MV-4-11 (cell line): ENCODE results near the gene MCFD2.

Source experiments
- DNase-seq: peaks from one replicate; lab custom pipeline; 2025; lab: John Stamatoyannopoulos, UW

The MCFD2 gene

GRCh38 chr2:46902465-46902864 lies 13.1 kb downstream of the MCFD2 start:
- no peak for DNase-seq

DNA sequence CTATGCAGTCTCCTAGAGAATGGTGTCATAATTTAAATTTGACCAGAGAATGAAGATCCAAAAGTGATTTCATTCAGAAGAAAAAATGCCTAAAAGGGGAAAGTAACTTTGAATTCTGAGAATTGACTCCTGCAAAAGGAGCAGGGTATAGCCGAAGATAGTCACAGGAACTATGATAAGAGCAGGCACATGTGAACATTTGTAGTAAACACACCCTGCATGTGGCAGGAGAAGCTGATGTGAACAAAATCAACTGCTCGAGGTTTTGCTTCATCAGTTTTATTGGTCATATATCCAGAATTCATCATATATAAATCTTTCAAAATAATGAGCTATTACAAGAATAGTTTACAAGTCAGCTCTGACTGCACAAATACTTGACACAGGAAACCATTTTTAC lies 14.0 kb downstream of the MCFD2 start:
- DNase-seq, result no peak

DNA sequence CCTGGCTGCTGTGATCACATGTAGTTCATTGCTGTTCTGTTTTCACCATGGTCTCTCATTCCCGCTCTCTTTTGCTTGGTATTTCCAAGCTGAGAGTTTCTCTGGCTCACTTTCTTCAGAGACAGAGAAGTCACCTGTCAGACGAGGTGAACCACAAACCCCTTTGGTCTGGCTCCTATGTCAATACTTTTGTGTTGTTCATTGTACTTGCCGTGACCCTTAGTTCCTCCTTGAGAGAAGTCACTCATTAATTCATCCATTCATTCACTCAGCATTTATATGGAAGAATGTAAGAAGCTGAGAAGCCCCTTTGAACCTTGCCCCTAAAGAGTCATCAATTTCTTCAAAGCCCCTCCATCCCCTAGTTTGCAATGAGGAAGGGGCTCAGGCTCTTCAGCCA lies 15.2 kb downstream of the MCFD2 start:
- DNase-seq, result no peak

DNA sequence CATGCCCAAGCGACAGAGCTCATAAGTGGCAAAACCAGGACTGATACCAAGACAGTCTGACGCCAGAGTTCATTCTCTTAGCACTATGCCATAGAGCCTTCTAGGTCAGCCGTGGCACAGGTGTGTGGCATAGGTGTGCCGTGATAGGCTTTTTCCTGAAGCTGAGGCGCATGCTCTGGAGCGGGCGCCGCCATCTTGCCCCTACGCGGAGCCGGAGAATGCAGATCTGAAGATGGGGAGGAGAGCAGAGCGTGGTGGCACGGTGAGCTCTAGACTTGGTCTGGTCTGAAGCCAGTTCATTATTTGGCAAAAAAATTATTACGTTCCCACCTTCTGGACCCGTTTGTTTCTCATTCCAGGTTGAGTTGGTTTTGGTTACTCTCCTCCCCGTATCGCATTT lies 16.6 kb downstream of the MCFD2 start:
- no peak for DNase-seq

DNA sequence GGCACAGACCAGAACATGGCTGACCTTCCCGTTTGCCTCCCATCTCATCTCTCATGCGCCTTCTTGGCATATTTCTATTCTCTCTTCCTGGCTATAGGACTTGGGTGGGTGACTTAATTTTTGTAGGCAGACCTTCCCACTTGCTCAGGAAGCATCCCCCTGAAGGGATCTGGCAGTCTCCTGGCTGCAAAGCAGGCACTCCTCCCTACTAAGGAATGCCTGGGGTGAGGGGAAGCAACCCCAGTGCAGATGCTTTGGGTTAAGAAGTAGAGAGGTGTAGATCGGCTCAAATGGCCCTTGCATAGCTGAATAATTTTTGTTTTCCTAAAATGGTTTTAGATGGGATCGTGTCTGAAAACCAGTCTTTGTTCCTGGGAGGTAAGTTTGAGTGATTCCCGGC lies 17.6 kb downstream of the MCFD2 start:
- DNase-seq, result no peak

DNA sequence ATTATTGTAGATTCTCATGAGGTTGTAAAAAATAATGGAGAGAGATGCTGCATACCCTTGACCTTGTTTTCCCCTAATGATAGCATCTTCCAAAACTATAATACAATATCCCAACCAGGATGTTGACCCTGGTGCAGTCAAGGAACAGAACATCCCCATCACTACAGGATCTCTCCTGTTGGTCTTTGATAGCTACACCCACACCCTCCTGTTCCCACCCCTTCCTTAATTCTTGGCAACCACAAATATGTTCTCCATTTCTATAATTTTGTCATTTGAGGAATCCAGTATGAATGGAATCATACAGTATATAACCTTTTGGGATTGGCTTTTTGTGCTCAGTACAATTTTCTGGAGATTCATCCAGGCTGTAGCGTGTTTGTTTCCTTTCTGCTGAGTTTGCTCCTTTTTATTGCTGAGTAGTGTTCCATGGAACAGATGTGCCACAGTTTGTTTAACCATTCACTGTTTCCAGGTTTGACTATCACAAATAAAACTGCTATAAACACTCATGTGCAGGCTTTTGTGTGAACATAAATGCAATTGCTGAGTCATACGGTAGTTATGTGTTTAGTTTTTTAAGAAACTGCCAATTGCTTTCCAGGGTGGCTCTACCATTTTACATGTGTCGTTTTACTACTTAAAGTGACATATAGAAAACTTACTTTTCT lies 22.2 kb downstream of the MCFD2 start:
- no peak for DNase-seq

DNA sequence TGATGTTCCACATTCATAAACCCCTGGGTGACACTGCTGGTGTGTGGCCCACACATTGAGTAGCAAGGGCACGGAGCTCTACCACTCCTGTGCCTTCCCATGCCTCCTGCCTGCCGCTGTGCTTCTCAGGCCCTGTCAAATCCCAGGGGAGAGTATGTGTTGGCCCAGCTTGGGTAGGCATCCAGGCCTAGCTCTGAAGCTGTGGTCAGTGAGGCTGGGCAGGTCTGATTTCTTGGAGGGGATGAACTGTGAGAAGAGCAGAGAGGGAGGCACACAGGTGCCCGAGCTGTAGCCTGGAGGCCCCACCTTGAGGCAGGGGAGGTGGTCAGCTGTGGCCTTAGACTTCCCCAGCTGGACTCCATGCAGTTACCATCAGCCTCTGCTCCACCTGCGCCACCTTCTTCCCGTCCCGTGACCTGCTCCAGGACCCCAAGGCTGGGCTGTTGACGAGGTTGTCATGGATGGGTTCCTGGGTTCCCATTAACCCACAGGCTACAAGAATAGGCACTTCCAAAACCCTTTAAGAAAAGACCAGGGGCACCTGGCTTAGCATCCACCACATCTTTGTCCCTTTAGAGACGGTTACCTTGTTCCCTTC lies 23.6 kb downstream of the MCFD2 start:
- DNase-seq, result no peak

DNA sequence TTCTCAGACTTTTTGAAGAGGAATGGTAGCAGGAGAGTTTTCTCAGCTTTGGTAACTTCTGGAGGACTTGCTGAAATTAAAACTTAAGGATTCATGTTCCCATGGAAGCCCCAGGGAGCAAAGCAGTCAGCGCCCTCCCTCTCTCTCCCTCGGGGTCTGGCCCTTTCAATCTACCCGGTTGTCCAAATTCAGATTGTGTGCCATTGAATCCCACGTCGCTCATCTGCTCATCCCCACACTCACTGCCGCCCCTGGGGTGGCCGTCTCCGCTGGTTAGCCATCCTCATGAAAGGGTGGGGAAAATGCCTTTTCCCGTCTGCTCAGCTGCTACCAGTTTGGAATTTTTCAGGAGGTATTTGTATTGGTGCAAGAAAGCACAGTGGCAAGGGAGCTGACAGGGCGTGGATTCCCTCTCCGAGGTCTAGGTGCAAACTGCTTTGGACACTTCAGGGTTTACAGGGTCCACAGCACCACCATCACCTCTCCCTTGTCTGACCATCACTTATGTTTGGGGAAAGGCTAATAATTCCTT lies 27.1 kb downstream of the MCFD2 start:
- DNase-seq, result no peak

GRCh38 chr2:46887028-46887885 lies 28.3 kb downstream of the MCFD2 start:
- no peak for DNase-seq

DNA sequence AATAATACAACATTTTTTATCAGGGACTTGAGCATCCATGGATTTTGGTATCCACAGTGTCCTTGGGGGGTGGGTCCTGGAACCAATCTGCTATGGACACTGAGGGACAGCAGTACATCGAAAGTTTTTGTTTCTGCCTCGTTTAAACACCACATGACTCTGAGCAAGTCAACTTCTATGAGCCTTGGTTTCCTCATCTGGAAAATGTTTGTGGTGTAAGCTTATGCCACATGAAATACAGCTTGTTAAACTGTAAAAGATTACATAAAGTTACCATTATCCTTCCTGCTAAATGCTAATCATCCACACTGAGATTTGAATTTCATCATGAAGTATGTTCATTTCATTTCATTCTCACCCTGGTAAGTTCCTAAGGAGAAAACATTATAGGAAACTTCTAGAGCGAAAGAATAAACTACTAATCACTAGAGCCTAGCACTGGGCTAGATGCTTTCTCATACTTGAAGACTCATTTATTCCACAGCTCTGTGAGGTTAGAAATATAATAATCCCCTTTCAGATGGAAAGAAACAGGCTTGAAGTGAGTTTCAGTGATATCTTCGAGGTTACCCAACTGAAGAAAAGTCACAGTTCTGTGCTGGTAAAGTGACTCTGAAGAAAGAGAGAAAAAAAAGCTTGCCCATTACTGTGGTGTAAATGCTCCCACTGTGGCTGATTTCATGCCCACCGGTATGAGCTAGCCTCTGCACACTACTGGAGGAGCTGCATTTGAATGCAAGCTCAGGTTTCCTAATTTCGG lies 29.2 kb downstream of the MCFD2 start:
- DNase-seq, result no peak

- no peak for DNase-seq
Observed at GRCh38 chr2:46885376-46885775, 30.2 kb downstream of the MCFD2 start.

DNA sequence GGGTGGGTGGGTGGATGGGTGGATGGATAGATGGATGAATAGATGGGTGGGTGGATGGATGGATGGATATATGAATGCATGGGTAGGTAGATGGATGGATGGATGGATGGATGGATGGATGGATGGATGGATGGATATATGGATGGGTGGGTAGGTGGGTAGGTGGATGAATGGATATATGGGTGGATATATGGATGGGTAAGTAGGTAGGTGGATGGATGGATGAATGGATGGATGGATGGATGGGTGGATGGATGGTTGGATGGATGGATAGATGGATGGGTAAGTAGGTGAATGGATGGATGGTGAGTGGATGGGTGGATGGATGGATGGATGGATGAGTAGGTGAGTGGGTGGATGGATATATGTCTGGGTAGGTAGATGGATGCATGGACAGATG lies 36.1 kb downstream of the MCFD2 start:
- DNase-seq, result no peak

- DNase-seq, result no peak
Observed at GRCh38 chr2:46878886-46879285, 36.7 kb downstream of the MCFD2 start.

GRCh38 chr2:46878240-46878877 lies 37.2 kb downstream of the MCFD2 start:
- no peak for DNase-seq

- no peak for DNase-seq
Observed at GRCh38 chr2:46877619-46878113, 37.9 kb downstream of the MCFD2 start.

GRCh38 chr2:46876741-46877384 lies 38.7 kb downstream of the MCFD2 start:
- peak; percentile 56 for DNase-seq

- peak; percentile 68 for DNase-seq
Observed at GRCh38 chr2:46875962-46876689, 39.5 kb downstream of the MCFD2 start.

GRCh38 chr2:46875226-46875899 lies 40.2 kb downstream of the MCFD2 start:
- DNase-seq, result no peak

DNA sequence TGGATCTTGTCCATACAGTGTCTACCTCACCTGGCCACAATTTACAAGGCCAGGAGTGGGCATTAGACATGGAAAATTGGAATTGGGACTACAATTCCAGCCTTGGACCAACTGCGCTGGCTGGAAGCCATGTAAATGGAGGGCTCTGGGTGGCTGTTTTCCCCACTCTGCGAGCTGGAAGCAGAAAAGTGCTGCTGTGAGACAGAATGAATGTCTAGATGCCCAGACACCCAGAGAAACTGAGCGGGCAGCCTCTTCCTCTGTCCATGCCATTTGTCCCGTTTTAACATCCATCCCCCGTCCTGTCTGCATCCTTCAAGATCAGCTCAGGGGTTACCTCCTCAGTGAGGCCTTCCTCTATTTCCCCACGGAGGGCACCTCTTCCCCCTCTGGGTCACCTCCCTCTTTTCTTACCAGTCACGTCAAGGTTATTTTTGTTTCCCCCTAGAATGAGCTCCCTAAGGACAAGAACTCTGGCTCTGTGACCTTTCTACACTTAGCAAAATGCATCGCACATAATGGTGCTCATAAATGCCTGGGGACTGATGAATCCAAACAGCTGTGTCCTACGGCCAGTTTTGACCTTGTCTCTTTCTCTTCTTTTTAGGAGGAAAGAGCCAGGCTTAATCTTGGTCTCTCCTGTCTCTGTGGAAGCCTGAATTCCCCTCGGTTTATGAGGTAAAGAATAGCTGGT lies 41.2 kb downstream of the MCFD2 start:
- no peak for DNase-seq
